ENCODE results near the gene CADPS. TPM values are rescaled to one million over a fixed set of nuclear protein-coding genes. Genes with fewer than 3 reads are reported as not detected.

CADPS gene
- total RNA-seq, 4 donors from 2014 or later: 0.31 to 14.4 (median 5.2) TPM

GRCh38 chr3:62708638-62709373 is 166.4 kb downstream of the CADPS start:
- no peaks in the 10 kb centered on the region for H3K9me3 ChIP-seq
- TF ChIP-seq CTCF (IDR thresholded peaks at IDR 0.05) (no peak), POLR2A (IDR thresholded peaks at IDR 0.05) (no peak), POLR2AphosphoS5 (IDR thresholded peaks at IDR 0.05) (no peak), EP300 (IDR thresholded peaks at IDR 0.05) (no peak)
- H3K4me1 ChIP-seq: no peaks in the 10 kb centered on the region
- H3K36me3 ChIP-seq: no peaks in the 10 kb centered on the region
- H3K4me3 ChIP-seq: no peak overlapping the region
- WGBS, 2 donors (ENCODE audit: low coverage in 1 of 2): 22 to 29% methylated on average over 3 to 4 of the region's 5 CpGs
- no peak overlapping the region for H3K27ac ChIP-seq
- no peak for ATAC-seq
- H3K27me3 ChIP-seq: peaks cover 4% of the 10 kb centered on the region

- H3K27ac ChIP-seq: no peak overlapping the region
- H3K36me3 ChIP-seq: no peaks in the 10 kb centered on the region
- no peak for ATAC-seq
- peaks cover 6% of the 10 kb centered on the region for H3K27me3 ChIP-seq
- TF ChIP-seq EP300 (IDR thresholded peaks at IDR 0.05): no peak
- no peak for TF ChIP-seq CTCF (IDR thresholded peaks at IDR 0.05)
- no peak for TF ChIP-seq POLR2AphosphoS5 (IDR thresholded peaks at IDR 0.05)
- no peak for TF ChIP-seq POLR2A (IDR thresholded peaks at IDR 0.05)
- H3K4me3 ChIP-seq: no peak overlapping the region
- 32 to 60% methylated on average over 2 of the region's 2 CpGs for WGBS, 2 donors (ENCODE audit: low coverage in 1 of 2)
- H3K4me1 ChIP-seq: no peaks in the 10 kb centered on the region
- H3K9me3 ChIP-seq: no peaks in the 10 kb centered on the region
Observed at GRCh38 chr3:62705721-62706120, 169.5 kb downstream of the CADPS start.

GRCh38 chr3:62703451-62704167 is 171.6 kb downstream of the CADPS start:
- TF ChIP-seq EP300 (IDR thresholded peaks at IDR 0.05) (no peak), CTCF (IDR thresholded peaks at IDR 0.05) (no peak), POLR2A (IDR thresholded peaks at IDR 0.05) (no peak), POLR2AphosphoS5 (IDR thresholded peaks at IDR 0.05) (no peak)

GRCh38 chr3:62700357-62700756 is 174.9 kb downstream of the CADPS start:
- ATAC-seq: no peak
- TF ChIP-seq POLR2A (IDR thresholded peaks at IDR 0.05): no peak
- no peak for TF ChIP-seq EP300 (IDR thresholded peaks at IDR 0.05)
- TF ChIP-seq POLR2AphosphoS5 (IDR thresholded peaks at IDR 0.05): no peak
- TF ChIP-seq CTCF (IDR thresholded peaks at IDR 0.05): no peak
- Histone ChIP-seq H3K27me3 (peaks cover 3% of the 10 kb centered on the region), H3K27ac (no peak overlapping the region), H3K9me3 (no peaks in the 10 kb centered on the region), H3K4me1 (no peaks in the 10 kb centered on the region), H3K36me3 (no peaks in the 10 kb centered on the region), H3K4me3 (no peak overlapping the region)
- WGBS, 2 donors (ENCODE audit: low coverage in 1 of 2): 89 to 92% methylated on average over 3 of the region's 3 CpGs

More at GRCh38 chr3:62703451-62704167, 171.6 kb downstream of the CADPS start:
- Histone ChIP-seq H3K27ac (no peak overlapping the region), H3K27me3 (peaks cover 3% of the 10 kb centered on the region), H3K36me3 (no peaks in the 10 kb centered on the region), H3K9me3 (no peaks in the 10 kb centered on the region), H3K4me1 (no peaks in the 10 kb centered on the region), H3K4me3 (no peak overlapping the region)
- WGBS, 2 donors (ENCODE audit: low coverage in 1 of 2): 64 to 93% methylated on average over 2 to 4 of the region's 4 CpGs
- ATAC-seq: no peak
